IMR-90 (cell line): ENCODE measurements around the gene VWA7. TPM values are rescaled to one million over a fixed set of nuclear protein-coding genes. Genes with fewer than 3 reads are reported as not detected.

Source experiments
- ATAC-seq: fragments of 200-7000 bp; cut with Tn5 transposase; 2 replicates; pipeline ENCODE4 v1.9.1; 2020; ENCODE audit warnings: low read depth, mild to moderate bottlenecking, moderate library complexity
- BruUV-seq: library from RNA; stranded (reverse); fragments of 400-500 nt; replicated peaks from 2 replicates; lab custom pipeline; 2021; lab: Mats Ljungman, UMichigan
- CTCF ChIA-PET: fragments of 300-600 bp; formaldehyde crosslinking; extraction: SDS; loops from one replicate; lab custom pipeline; 2021; ENCODE audit warnings: antibody characterized with exemption; lab: Yijun Ruan, JAX
- POLR2A ChIA-PET: fragments of 300-600 bp; sonication (Branson Sonifier 250); formaldehyde crosslinking; loops from one replicate; lab custom pipeline; 2022; ENCODE audit warnings: antibody characterized with exemption; ENCODE audit not compliant: unreplicated experiment; lab: Charles Lee
- DNase-seq: peaks from one replicate; pipeline ENCODE4 v3.0.0; 2013
- H2AFZ ChIP-seq: replicated peaks from 2 replicates; pipeline ENCODE3; 2013; ENCODE audit warnings: low read length, mild to moderate bottlenecking; ENCODE audit not compliant: poor library complexity
- H2AK5ac ChIP-seq: 2 replicates; pipeline ENCODE4 v1.6.1; 2013; ENCODE audit warnings: low read depth, low read length, inconsistent platforms
- H2AK9ac ChIP-seq: replicated peaks from 2 replicates; pipeline ENCODE3; 2013; ENCODE audit warnings: mild to moderate bottlenecking, low read depth, low read length, moderate library complexity; ENCODE audit not compliant: poor library complexity
- H2BK120ac ChIP-seq: 2 replicates; pipeline ENCODE4 v1.6.1; 2013; ENCODE audit warnings: low read depth, low read length, inconsistent platforms
- H2BK15ac ChIP-seq: 3 replicates; pipeline ENCODE4 v1.6.1; 2013; ENCODE audit warnings: low read depth, low read length, inconsistent platforms
- H2BK20ac ChIP-seq: 2 replicates; pipeline ENCODE4 v1.6.1; 2013; ENCODE audit warnings: low read depth, mild to moderate bottlenecking, inconsistent platforms, low read length, moderate library complexity
- H2BK5ac ChIP-seq: 2 replicates; pipeline ENCODE4 v1.6.1; 2013; ENCODE audit warnings: mild to moderate bottlenecking, low read depth, low read length, inconsistent platforms; ENCODE audit not compliant: poor library complexity, severe bottlenecking
- H3K14ac ChIP-seq: replicated peaks from 2 replicates; pipeline ENCODE4 v1.6.1; 2013; ENCODE audit warnings: low read depth, low read length, inconsistent platforms
- H3K18ac ChIP-seq: 2 replicates; pipeline ENCODE4 v1.6.1; 2013; ENCODE audit warnings: low read depth, low read length, control low read depth
- H3K23ac ChIP-seq: 2 replicates; pipeline ENCODE4 v1.6.1; 2013; ENCODE audit warnings: low read depth, low read length, inconsistent platforms
- H3K27ac ChIP-seq: 2 replicates; pipeline ENCODE4 v1.5.1; 2013; ENCODE audit warnings: mild to moderate bottlenecking, control low read depth, low read length; ENCODE audit not compliant: insufficient read depth
- H3K27me3 ChIP-seq: 2 replicates; pipeline ENCODE4 v1.6.1; 2013; ENCODE audit warnings: low read length; ENCODE audit not compliant: control insufficient read depth, insufficient read depth
- H3K36me3 ChIP-seq: 2 replicates; pipeline ENCODE4 v1.6.1; 2013; ENCODE audit warnings: low read length, mixed read lengths; ENCODE audit not compliant: control insufficient read depth, insufficient read depth
- H3K4ac ChIP-seq: 2 replicates; pipeline ENCODE4 v1.6.1; 2013; ENCODE audit warnings: low read depth, low read length, inconsistent platforms
- H3K4me1 ChIP-seq: 2 replicates; pipeline ENCODE4 v1.6.1; 2013; ENCODE audit warnings: low read length, mixed read lengths; ENCODE audit not compliant: control insufficient read depth, insufficient read depth
- H3K4me2 ChIP-seq: 2 replicates; pipeline ENCODE4 v1.6.1; 2013; ENCODE audit warnings: low read depth, mild to moderate bottlenecking, control low read depth, low read length, moderate library complexity
- H3K4me3 ChIP-seq: 2 replicates; pipeline ENCODE4 v1.5.1; 2013; ENCODE audit warnings: low read depth, mild to moderate bottlenecking, control low read depth, low read length, moderate library complexity; ENCODE audit not compliant: insufficient read depth
- H3K56ac ChIP-seq: 2 replicates; pipeline ENCODE4 v1.6.1; 2013; ENCODE audit warnings: low read length, inconsistent platforms; ENCODE audit not compliant: insufficient read depth; ENCODE audit errors: extremely low read depth
- H3K79me1 ChIP-seq, 2 experiments: 2 replicates each; pipeline ENCODE4 v1.6.1; 2013; ENCODE audit warnings: low read length in 2 of 2, inconsistent platforms in 1 of 2, low read depth in 1 of 2
- H3K9ac ChIP-seq: 2 replicates; pipeline ENCODE4 v1.6.1; 2013; ENCODE audit warnings: low read depth, low read length, control low read depth
- H3K9me1 ChIP-seq: 2 replicates; pipeline ENCODE4 v1.6.1; 2013; ENCODE audit warnings: low read length, inconsistent platforms; ENCODE audit not compliant: insufficient read depth
- H3K9me3 ChIP-seq: 2 replicates; pipeline ENCODE4 v1.6.1; 2013; ENCODE audit warnings: low read length; ENCODE audit not compliant: control insufficient read depth, insufficient read depth
- H4K20me1 ChIP-seq: 2 replicates; pipeline ENCODE4 v1.6.1; 2013; ENCODE audit warnings: low read length, inconsistent platforms; ENCODE audit not compliant: insufficient read depth
- H4K5ac ChIP-seq: 2 replicates; pipeline ENCODE4 v1.6.1; 2013; ENCODE audit warnings: mild to moderate bottlenecking, low read depth, low read length, control low read depth
- H4K8ac ChIP-seq, 2 experiments: 2 replicates each; pipeline ENCODE4 v1.6.1; 2013; ENCODE audit warnings: low read depth in 2 of 2, low read length in 2 of 2, control low read depth in 1 of 2, inconsistent platforms in 1 of 2
- H4K91ac ChIP-seq: 2 replicates; pipeline ENCODE4 v1.6.1; 2013; ENCODE audit warnings: low read depth, low read length, inconsistent platforms; ENCODE audit not compliant: insufficient read depth
- BHLHE40 ChIP-seq: fragments of 150-350 bp; IDR thresholded peaks from 2 replicates; pipeline ENCODE4 v1.6.1; 2016; ENCODE audit warnings: mild to moderate bottlenecking, low read depth, low read length
- CTCF ChIP-seq: conservative IDR thresholded peaks from 2 replicates; pipeline ENCODE4 v1.5.1; 2012; ENCODE audit warnings: mild to moderate bottlenecking, low read depth, low read length, improper control_type of control experiment
- ELK1 ChIP-seq: fragments of 150-350 bp; IDR thresholded peaks from 2 replicates; pipeline ENCODE4 v1.6.1; 2016; ENCODE audit warnings: low read depth, mild to moderate bottlenecking, low read length, moderate library complexity, borderline replicate concordance
- FOS ChIP-seq: fragments of 150-350 bp; IDR thresholded peaks from 2 replicates; pipeline ENCODE4 v1.6.1; 2016; ENCODE audit warnings: low read depth, low read length
- NFE2L2 ChIP-seq: fragments of 150-350 bp; IDR thresholded peaks from 2 replicates; pipeline ENCODE4 v1.6.1; 2016; ENCODE audit warnings: low read depth, mild to moderate bottlenecking, low read length
- RAD21 ChIP-seq: IDR thresholded peaks from 2 replicates; pipeline ENCODE4 v1.6.1; 2012; ENCODE audit warnings: low read length, improper control_type of control experiment
- RCOR1 ChIP-seq: IDR thresholded peaks from 2 replicates; pipeline ENCODE4 v1.6.1; 2012; ENCODE audit warnings: mild to moderate bottlenecking, low read length, improper control_type of control experiment; ENCODE audit not compliant: insufficient replicate concordance
- SMC3 ChIP-seq: fragments of 150-350 bp; IDR thresholded peaks from 2 replicates; pipeline ENCODE4 v1.6.1; 2016; ENCODE audit warnings: low read depth, mild to moderate bottlenecking, antibody characterized with exemption, low read length, moderate library complexity
- WGBS, 2 experiments: methylation state at CpG; one replicate each; pipeline versions ENCODE4 v1.1.5 to v1.1.7; 2013; ENCODE audit warnings: missing lambda C conversion rate in 2 of 2; ENCODE audit not compliant: insufficient read length in 1 of 2; ENCODE audit errors: extremely low coverage in 2 of 2; 5-methylcytosine and 5-hydroxymethylcytosine counted together
- dilution Hi-C: fragments of 300-500 bp; cut with HindIII; formaldehyde crosslinking; loops from one replicate; pipeline ENCODE4 v1.14.3; 2018; ENCODE audit warnings: low sequenced_read_pairs; ENCODE audit not compliant: unreplicated experiment
- in situ Hi-C: fragments of 300-500 bp; cut with MboI; formaldehyde crosslinking; loops from 3 replicates; pipeline ENCODE4 v1.14.3; 2019; ENCODE audit warnings: low sequenced_read_pairs, inconsistent platforms, mixed read lengths
- intact Hi-C: fragments of 100-400 bp; cut with micrococcal nuclease; formaldehyde crosslinking; loops from 2 replicates; pipeline ENCODE4 v1.10.0; 2022
- polyA plus RNA-seq, 3 experiments: library from polyadenylated mRNA; depleted of rRNA; stranded (reverse); fragments of >200 nt; gene quantifications; 2 replicates each; pipeline ENCODE4 v1.2.3, GENCODE V29; 2012; ENCODE audit warnings: low replicate concordance in 1 of 3
- total RNA-seq: library from RNA; depleted of rRNA; stranded (reverse); fragments of >200 nt; gene quantifications from 2 replicates; pipeline ENCODE4 v1.2.3, GENCODE V29; 2012

VWA7 gene
- total and polyA plus RNA-seq, 2 of the 4 experiments (the other 2 are of a cell fraction) = under 0.01 to 1.4 TPM

GRCh38 chr6:31791324-31792089 lies 14.4 kb upstream of the VWA7 start:
- H2AK9ac ChIP-seq = no peak overlapping the region
- ChIA-PET CTCF (interaction anchor here (0.6 to 1.2 kb wide), 8 partner anchors 11 to 164 kb away, joined by 3 read pairs; partner anchors contain the start of gene ABHD16A), POLR2A (interaction anchor here (1.0 kb wide), 1 partner anchor 36 kb away, joined by 4 read pairs; the partner anchor contains the start of gene HSPA1B)
- H3K4me1 ChIP-seq = no peaks in the 10 kb centered on the region; the same call in 1 of the 2 replicates
- peak; percentile 39 for DNase-seq
- H3K4me3 ChIP-seq = no peak overlapping the region
- H3K4ac ChIP-seq = peak overlapping the region; percentile 62; the same call in 1 of the 2 replicates
- TF ChIP-seq SMC3 (peak; percentile 29; the same call in 1 of the 2 replicates), NFE2L2 (no peak), RAD21 (peak; percentile 46), FOS (no peak), RCOR1 (no peak), BHLHE40 (no peak), CTCF (peak; percentile 58), ELK1 (no peak)
- H3K9me3 ChIP-seq = no peaks in the 10 kb centered on the region
- H3K27ac ChIP-seq = no peak overlapping the region
- no peaks in the 10 kb centered on the region for H4K20me1 ChIP-seq
- H3K18ac ChIP-seq = no peak overlapping the region
- peak; percentile 15; the same call in 1 of the 2 replicates for ATAC-seq
- no peak overlapping the region for H2BK20ac ChIP-seq
- H2AFZ ChIP-seq = no peak overlapping the region
- no peak overlapping the region for H3K14ac ChIP-seq
- peaks cover 0 to 51% of the 10 kb centered on the region in 2 experiments for H3K79me1 ChIP-seq
- 0 out of 2 replicates have a peak overlapping the region, but pooled peaks have one; percentile 55 for H3K23ac ChIP-seq
- no peak overlapping the region for H3K56ac ChIP-seq
- no peak overlapping the region for H2BK5ac ChIP-seq
- intact Hi-C loops (no loop called here), in situ Hi-C loops (no loop called here), dilution Hi-C loops (no loop called here)
- WGBS, 2 experiments = 30% methylated on average over 2 of the region's 12 CpGs; no CpG with 5 or more reads in 1 of the 2 experiments
- H4K91ac ChIP-seq = no peak overlapping the region
- H3K27me3 ChIP-seq = no peaks in the 10 kb centered on the region
- H3K4me2 ChIP-seq = no peak overlapping the region
- no peak overlapping the region for H2BK15ac ChIP-seq
- H3K36me3 ChIP-seq = peaks cover 20% of the 10 kb centered on the region
- no TSS peak for BruUV-seq
- H2BK120ac ChIP-seq = no peak overlapping the region
- no peak overlapping the region for H4K8ac ChIP-seq
- H2AK5ac ChIP-seq = no peak overlapping the region
- no peak overlapping the region for H4K5ac ChIP-seq
- 0 out of 2 replicates have a peak, but pooled peaks cover 3% of the 10 kb centered on the region for H3K9me1 ChIP-seq
- H3K9ac ChIP-seq = no peak overlapping the region
